Measurements from ENCODE around the gene PRRC2C.

Gene PRRC2C

DNA sequence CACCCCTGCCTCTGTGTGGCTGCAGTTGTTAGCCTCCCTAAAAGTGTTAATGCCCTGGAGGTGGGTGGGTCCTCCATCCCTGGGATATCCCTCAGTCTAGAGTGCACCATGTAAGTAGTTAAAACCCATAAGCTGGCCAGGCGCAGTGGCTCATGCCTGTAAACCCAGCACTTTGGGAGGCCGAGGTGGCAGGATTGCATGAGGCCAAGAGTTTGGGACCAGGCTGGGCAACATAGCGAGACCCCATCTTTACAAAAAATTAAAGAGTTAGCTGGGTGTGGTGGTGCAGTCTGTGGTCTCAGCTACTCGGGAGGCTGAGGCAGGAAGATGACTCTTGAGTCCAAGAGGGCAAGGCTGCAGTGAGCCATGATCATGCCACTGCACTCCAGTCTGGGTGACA is 156.9 kb downstream of the PRRC2C start:
- H3K9me2 ChIP-seq (replicated peaks; ENCODE audit: insufficient read depth, low read length) = no peaks in the 10 kb centered on the region
- H3K4me2 ChIP-seq (ENCODE audit: low read depth, low read length) = no peak overlapping the region
- H2AFZ ChIP-seq (ENCODE audit: low read length) = no peak overlapping the region
- H4K20me1 ChIP-seq (ENCODE audit: insufficient read depth, low read length) = no peaks in the 10 kb centered on the region
- DNase-seq = no peak
- no peak overlapping the region for H3K27ac ChIP-seq (ENCODE audit: low read length)
- H3K27me3 ChIP-seq (replicated peaks; ENCODE audit: insufficient read depth, low read length) = no peaks in the 10 kb centered on the region
- H3K36me3 ChIP-seq (replicated peaks; ENCODE audit: insufficient read depth, low read length) = no peaks in the 10 kb centered on the region
- no peaks in the 10 kb centered on the region for H3K9me3 ChIP-seq (replicated peaks; ENCODE audit: insufficient read depth, low read length)
- TF ChIP-seq EZH2 (optimal IDR thresholded peaks at IDR 0.05; ENCODE audit: low read depth, low read length) (no peak), EZH2phosphoT487 (IDR thresholded peaks at IDR 0.05; ENCODE audit: low read length) (no peak)
- TF ChIP-seq, protein P1, sequence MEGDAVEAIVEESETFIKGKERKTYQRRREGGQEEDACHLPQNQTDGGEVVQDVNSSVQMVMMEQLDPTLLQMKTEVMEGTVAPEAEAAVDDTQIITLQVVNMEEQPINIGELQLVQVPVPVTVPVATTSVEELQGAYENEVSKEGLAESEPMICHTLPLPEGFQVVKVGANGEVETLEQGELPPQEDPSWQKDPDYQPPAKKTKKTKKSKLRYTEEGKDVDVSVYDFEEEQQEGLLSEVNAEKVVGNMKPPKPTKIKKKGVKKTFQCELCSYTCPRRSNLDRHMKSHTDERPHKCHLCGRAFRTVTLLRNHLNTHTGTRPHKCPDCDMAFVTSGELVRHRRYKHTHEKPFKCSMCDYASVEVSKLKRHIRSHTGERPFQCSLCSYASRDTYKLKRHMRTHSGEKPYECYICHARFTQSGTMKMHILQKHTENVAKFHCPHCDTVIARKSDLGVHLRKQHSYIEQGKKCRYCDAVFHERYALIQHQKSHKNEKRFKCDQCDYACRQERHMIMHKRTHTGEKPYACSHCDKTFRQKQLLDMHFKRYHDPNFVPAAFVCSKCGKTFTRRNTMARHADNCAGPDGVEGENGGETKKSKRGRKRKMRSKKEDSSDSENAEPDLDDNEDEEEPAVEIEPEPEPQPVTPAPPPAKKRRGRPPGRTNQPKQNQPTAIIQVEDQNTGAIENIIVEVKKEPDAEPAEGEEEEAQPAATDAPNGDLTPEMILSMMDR (IDR thresholded peaks at IDR 0.05; ENCODE audit: low read length) = no peak
- H3F3A ChIP-seq (ENCODE audit: insufficient read depth, low read length) = no peaks in the 10 kb centered on the region
- H3K4me1 ChIP-seq (ENCODE audit: low read length) = no peaks in the 10 kb centered on the region
- H3K9ac ChIP-seq (ENCODE audit: low read length) = no peak overlapping the region
- H3K4me3 ChIP-seq (ENCODE audit: low read length) = no peak overlapping the region
- H3K79me2 ChIP-seq (ENCODE audit: low read length) = no peaks in the 10 kb centered on the region

Data from MM.1S (cell line).